CD4-positive, alpha-beta T cell treated with Interleukin-10 for 1 hour (primary cell): ENCODE data around the gene TM2D1.

ENCODE experiments used
- DNase-seq: peaks from one replicate; pipeline ENCODE4 v3.0.0-alpha.2; 2020

TM2D1 gene

GRCh38 chr1:61641578-61642336, 83.2 kb downstream of the TM2D1 start:
- DNase-seq, result peak; percentile 51

GRCh38 chr1:61640531-61641530, 84.1 kb downstream of the TM2D1 start:
- DNase-seq, result no peak

- DNase-seq, result no peak
Observed at GRCh38 chr1:61639608-61640336, 85.2 kb downstream of the TM2D1 start.

GRCh38 chr1:61638911-61639605, 85.9 kb downstream of the TM2D1 start:
- no peak for DNase-seq

- DNase-seq, result no peak
Observed at GRCh38 chr1:61638296-61638695, 86.6 kb downstream of the TM2D1 start.

- no peak for DNase-seq
Observed at GRCh38 chr1:61637470-61637869, 87.5 kb downstream of the TM2D1 start.

GRCh38 chr1:61636814-61637213, 88.1 kb downstream of the TM2D1 start:
- DNase-seq, result no peak

GRCh38 chr1:61636376-61636775, 88.6 kb downstream of the TM2D1 start:
- DNase-seq, result no peak

- DNase-seq, result no peak
Observed at GRCh38 chr1:61635557-61635956, 89.4 kb downstream of the TM2D1 start.

- no peak for DNase-seq
Observed at GRCh38 chr1:61631436-61631835, 93.5 kb downstream of the TM2D1 start.
